NOMO-1 treated with dmso at 0.1 percent for 144 hours (cell line): ENCODE data around the gene ALPK1.
A peak's percentile ranks its signal among the peaks of the same experiment; 100 is the strongest.
"Not testable (repeated sequence)": the region's sequence is repeated elsewhere in the genome, so short reads cannot be mapped to it uniquely, and the experiment has no call there.

Source experiments
- DNase-seq: peaks from one replicate; lab custom pipeline; 2025; ENCODE audit not compliant: unreplicated experiment; lab: John Stamatoyannopoulos, UW

ALPK1 gene

DNA sequence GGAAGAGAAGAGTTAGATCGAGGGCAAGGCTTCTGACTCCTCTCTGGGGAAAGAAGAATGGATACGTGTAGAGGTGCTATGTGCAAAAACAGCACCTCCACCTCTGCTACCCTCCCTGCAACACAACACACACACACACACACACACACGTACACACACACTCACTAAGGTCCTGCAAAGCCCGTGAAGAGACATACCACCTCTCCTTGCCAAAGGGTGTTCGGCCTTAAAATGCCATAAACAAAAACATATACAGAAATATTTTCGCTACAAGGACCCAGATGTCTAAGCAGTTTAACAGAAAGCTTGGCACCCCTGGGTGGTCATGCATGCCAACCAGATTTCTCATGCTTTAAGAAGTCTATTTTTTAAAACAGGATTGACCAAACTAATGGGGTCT is 13.0 kb upstream of the ALPK1 start:
- DNase-seq: no peak

DNA sequence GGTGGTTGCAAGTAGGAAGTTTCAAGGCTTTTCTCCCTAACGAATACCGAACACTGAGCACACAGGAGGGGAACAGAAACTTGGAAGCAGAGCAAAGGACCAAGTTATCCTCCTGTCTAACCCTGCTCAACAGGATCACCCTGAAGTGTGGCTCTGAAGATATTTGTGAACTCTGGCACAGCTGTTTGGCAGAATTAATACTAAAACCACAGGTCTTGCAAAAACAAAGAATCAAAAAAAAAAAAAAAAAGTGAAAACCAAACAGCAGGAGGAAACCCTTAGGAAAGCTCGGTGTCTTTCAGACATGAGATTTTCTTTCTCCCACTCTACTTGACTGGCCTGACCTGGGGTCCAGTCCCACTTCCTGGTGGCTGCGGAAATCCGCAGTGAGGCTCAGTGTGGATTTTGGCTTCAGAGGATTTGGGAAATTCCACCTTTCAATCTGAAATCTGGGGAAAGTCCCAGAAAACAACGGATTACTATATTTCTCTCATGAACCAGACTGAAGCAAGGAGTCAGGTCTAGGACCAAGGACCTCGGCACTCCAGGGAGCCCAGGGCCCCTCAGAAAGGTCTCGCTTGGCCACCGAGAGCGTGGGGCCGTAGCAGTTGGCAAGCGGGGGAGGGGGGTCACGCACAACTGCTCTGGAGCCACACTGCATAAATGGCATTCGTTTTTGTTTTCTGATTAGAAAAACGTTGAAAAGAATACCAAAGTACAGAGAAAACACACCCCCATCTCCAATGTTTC is 12.3 kb upstream of the ALPK1 start:
- DNase-seq: no peak

DNA sequence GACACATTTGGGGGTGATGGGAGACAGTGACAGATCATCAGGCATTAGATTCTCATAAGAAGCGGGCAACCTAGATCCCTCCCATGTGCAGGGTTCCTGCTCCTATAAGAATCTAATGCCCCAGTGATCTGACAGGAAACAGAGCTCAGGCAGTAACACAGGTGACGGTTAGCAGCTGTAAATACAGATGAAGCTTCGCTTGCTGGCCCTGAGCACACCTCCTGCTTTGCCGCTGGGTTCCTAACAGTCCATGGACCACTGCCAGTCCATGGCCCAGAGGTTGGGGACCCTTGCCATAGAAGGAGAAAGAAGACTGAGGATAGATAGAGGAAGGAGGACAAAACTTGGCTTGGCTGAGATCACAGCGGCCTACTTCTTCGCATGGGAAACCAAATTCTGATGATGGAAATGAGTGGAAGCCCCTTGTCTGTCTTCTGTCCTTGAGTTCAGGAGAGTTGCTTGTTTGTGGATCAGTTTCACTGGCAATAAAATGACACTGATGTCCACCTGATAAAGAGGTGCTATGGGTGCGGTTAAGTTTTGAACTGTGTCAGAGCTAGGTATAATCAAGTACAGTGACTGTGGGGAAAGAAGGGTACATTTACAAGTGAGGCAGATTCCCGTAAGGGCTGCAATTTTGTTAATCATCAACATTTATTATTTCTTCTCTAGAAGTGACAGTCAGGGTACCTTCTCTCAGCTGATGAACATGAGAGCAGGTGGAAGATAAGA is 9.7 kb upstream of the ALPK1 start:
- DNase-seq: no peak

DNA sequence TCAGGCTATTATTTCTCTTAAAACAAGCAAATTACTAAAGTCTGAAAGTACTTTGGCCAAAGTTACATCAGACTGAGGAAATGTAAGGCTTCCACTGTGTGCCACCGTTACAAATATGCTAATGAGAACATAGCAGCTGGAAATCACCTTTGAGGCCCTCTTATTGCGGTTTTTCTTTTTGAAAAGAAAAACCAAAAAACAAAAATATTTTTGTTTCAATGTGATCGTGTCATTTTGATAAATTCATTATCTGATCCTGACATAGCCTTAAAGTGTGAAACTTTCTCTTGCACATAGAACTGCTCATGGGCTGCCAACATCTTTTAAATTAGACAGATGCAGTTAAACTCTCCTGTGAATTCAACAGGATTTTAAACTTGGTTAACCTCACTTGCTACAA is 8.7 kb upstream of the ALPK1 start:
- DNase-seq: no peak

DNA sequence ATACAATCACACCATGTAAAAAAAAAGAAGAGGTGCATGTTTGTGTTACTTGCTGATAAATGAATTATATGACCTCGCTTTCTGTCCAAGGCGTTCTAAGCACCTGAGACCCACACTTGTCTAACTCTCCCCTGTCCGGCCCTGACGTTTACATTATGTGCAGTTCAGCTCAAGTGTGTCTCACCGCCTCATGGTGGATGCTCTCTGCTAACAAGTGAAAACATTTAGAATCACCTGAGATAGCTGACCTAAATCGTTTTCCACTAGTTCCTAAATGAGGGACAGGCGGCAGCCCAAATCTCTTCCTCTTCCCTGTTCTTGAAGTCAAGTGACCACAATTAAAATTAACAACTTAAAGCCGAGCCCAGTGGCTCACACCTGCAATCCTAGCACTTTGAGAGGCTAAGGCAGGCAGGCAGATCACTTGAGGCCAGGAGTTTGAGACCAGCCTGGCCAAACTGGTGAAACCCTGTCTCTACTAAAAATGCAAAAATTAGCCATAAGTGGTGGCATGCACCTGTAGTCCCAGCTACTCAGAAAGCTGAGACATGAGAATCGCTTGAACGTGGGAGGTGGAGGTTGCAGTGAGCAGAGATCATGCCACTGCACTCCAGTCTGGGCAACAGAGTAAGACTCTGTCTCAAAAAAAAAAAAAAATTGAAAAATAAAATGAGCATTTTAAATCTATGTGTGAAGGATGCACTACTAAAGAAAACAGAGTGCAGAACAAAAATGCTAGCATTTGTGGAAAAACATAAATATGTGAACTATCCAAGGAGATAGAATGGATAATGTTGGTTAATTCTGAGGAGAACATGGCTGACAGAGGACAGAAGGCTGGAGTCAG is 7.5 kb upstream of the ALPK1 start:
- no peak for DNase-seq

DNA sequence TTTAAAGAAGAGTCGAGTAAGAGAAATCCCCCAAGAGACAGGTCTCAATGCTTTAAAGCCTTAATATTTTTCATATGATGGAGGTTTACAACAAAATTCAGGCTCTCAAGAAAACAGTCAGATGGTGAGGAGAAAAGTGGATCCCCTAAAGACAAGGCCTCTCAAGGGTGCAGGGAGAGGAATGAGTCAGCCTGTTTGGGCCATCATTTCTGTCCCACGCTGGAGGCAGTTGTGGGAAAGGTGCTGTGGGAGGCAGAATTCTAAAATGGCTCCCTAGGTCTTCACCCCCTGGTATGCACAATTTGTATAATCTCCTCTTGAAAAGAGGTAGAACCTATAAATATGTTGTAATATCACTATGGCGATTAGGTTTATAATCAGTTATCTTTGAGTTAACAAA is 6.8 kb upstream of the ALPK1 start:
- no peak for DNase-seq

DNA sequence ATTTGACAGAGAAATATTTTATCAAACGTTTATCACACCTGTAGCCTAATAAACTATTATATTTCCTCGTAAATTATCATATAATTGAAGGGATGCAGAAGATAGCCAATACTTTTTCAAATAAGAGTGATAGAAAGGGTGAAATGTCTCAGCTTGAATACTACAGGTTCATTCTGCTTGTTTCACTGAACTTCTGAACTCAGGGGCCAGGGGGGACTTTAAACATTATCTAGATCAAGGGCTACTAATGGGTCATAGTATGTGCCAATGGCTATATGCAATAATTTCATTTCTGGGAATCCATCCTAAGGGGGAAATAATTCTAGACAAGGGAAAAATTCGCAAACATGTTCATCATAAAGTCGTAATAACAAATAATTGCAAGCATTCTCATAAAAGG is 2.6 kb downstream of the ALPK1 start:
- DNase-seq: no peak

DNA sequence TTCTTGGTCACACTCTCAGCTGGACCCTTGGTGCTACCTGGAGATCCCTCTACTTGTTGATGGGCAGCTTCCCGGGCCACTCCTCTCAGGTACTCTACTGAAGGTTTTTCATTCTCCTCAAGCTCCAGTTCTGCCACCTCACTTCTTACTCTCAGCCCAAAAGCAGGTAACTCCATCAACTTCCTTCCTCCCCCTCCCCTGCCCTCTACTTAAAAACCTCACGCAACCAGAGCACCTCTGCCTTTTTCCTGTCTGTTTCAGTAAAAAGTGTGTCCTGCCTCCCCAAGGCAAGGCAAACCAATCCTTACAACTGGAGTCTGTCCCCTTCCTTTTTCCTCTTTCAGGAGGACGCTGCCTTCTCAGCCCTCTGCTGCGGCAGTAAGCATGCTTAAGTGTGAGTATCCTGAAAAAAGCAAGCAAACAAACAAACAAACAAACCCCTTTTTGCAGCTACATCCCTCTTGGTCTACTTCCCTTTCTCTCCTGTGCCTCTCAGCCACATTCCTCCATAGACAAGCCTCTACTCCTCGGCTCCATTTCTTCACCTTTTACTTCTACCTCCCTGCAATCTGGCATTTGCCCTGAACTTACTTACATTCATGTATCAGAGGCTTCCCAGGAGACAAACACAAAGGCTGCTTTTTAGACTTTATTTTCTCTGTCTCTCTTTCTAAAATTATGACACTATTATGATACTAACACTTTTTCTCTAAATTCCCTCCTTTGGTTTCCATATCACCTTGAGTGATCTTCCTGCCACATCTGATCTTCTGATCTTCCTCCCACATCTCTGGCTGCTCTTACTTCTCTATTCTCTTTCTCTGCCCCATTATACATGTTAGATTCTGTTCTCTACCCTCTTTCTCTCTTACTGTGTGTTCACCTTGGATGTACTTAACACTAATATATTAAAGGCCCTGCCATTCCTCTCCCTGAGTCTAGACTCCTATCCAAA is 5.4 kb downstream of the ALPK1 start:
- no peak for DNase-seq

DNA sequence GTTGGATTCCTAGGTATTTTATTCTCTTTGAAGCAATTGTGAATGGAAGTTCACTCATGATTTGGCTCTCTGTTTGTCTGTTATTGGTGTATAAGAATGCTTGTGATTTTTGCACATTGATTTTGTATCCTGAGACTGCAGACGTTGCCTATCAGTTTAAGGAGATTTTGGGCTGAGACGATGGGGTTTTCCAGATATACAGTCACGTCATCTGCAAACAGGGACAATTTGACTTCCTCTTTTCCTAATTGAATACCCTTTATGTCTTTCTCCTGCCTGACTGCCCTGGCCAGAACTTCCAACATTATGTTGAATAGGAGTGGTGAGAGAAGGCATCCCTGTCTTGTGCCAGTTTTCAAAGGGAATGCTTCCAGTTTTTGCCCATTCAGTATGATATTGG is 8.3 kb downstream of the ALPK1 start:
- DNase-seq: not testable (repeated sequence)

DNA sequence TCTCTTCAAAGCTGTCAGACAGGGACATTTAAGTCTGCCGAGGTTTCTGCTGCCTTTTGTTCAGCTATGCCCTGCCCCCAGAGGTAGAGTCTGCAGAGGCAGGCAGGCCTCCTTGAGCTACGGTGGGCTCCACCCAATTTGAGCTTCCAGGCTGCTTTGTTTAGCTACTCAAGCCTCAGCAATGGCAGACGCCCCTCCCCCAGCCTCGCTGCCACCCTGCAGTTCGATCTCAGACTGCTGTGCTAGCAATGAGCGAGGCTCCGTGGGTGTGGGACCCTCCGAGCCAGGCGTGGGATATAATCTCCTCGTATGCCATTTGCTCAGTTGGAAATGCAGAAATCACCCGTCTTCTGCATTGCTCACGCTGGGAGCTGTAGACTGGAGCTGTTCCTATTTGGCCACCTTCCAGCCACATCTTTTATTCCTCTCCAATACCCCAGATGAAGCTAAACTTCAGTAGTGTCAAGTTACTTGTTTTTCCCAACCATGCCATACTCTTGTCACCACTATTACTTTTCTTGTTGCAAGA is 12.2 kb downstream of the ALPK1 start:
- DNase-seq: not testable (repeated sequence)

DNA sequence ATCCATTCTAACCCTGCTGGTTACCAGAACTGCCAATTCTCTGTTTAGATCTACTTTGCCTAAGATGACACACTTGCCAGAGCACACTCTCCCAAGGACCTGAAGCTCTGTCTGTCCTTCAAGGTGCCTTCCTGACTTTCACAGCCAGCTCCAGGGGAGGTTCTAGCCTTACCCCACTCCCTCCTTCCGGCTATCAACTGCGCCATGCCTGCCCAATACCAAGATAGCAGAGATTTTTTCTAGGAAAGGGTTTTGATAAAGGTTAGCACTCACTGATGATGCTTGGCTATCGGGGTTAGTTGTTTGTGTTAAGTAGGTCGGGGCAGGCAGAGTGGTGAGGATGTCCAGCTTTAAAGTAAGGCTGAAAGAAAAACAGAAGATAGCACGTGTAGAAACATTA is 14.3 kb downstream of the ALPK1 start:
- no peak for DNase-seq

DNA sequence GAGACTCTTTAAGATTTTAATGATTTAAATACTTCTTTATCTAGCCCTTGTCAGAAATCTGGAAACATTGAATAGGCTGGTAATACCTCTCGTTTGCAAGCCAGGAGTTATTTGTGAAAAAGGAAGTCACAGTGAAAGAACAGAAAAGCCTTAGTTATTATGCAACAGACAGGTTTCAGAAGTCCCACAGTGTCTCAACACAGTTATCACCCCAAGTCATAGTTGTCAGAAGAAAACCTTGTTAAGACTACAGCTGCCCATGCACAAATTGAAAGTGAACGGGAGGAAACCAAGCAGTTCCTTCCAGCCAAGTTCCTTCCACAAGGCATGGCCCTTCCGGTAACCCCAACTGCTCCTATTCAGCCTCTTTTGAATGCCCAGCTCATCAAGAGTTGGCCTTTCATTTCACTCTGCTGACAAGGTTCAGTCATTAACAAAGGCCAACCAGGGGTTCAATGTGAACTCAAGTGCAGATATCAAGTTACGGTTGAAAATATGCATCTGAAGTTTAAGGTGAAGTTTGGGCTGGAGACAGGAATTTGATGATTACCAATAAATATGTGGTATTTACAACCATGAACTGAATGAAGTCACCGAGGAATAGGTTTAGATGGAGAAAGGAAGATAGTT is 15.6 kb downstream of the ALPK1 start:
- peak; percentile 50 for DNase-seq

DNA sequence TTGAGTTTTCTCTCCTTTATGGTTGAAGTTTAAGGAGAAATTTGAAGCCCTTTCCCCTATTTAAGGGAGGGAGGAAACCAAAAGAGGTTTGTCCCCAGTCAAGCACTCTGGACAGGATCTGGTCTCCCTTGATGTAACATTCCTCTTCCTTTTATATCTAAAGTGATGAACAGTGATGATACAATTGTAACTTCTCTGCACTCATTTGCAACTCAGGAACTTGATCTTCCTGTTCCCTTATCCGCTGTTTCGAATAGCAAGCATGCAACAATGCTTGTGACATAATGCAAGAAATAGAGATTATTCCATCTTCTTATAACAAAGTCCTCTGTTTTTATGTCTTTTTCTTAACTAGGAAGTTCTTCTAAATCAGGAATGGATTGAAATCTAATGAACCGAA is 18.3 kb downstream of the ALPK1 start:
- DNase-seq: no peak

DNA sequence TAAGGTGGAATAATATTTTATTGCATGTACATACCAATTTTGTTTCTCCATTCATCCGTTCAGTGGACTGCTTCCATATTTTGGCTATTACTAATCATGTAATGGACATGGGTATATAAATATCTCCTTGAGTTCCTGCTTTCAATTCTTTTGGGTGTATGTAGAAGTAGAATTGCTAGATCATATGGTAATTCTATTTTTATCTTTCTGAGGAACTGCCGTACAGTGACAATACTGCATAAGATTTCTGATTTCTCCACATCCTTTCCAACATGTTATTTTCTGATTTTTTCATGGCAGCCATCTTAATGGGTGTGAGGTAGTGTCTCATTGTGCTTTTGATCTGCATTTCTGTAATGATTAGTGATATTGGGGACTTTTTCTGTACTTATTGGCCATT is 19.2 kb downstream of the ALPK1 start:
- DNase-seq: peak; percentile 38

DNA sequence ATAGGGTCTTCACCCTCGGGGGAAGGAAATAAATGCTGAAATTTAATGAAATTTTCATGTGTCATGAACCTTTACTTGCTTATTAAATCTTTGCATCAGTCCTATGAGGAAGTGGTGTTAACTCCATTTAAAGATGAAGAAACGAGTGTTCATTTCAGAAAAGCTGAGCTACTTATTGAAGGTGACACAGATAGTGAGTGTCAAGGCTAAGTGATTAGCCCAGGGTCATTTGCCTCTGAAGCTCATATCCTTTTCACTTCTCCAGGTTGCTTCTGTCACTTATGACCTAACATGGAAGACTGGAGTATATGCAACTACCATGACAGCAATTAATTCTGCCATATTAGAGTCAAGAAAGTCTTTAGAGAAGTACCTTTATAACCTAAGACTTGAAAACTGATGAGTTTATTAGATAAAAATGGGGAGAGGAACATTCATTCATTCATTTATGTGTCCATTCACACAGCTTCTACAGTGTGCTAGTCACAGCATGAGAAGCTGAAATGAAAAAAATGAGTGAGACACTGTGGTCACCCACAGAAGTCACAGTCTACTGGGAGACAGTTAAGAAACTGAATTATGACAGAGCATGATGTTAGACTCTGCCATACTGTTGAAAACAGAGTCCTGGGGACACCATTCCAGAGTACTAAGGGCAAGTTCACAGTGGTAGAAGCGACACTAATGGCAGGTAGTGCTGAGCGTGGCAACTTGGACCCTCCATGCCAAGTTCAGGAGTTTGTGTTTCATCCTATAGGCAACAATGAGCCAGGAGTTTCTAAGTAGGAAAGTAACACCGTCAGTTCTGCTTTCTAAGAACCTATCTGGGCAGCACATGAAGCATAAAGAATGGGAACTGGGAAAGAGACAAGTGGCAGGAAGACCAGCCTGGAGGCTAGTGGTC is 21.3 kb downstream of the ALPK1 start:
- DNase-seq: no peak

DNA sequence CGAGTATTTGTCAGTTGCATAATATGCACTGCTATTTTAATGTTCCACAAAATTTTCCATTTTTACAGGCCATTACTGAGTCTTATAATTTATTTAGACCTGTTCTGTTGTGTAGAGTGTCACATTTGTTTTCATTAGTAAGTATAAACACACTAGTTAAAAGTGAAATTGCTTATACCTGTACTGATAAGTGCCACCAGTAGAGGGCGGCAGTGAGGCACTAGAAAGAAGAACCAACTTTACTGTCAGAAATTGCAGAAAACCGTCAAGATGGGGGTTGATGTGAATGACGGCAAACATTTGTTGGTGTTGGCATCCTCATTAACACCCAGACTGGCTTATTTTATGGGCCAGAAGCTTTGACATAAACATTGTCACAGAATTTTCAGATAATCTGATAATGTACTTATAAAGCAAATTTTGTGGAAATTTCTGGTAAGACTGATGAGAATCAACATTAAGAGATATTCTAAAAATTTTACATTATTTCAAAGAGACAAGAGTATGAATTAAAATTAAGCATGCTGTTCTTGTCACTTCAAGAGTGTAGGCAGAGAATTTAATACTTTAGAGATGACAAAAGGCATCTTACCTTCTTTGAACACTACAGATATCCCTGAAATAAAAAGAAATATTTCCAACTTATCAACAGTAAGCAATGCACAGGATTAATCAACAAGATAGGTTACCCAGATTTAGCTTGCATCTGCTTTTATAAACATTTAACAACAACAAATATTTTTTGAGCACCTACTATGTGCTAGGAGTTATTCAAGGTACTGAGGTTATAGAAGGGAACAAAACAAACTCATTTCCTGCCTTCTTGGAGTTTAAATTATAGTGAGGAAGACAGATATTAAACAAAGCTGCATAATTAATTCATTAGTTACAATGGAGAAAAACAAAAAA is 24.9 kb downstream of the ALPK1 start:
- DNase-seq: no peak

DNA sequence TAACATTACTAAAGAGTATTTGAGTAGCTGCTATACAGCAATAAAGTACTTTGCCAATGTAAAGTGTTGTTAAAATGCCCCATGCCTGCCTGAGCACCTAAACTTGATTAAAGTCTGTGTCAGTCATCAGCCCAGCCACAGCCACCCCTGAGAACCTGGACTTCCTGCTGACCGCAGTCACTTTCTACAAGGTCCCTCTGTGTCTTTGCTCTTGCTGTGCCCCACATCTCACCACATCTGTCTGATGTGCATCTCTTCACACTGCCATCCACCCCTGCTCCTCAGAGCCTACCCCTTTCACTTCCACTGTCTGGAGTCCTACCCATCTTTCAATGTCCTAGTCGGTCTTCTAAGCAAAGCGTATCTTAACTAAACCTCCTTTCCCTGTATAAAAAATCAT is 25.7 kb downstream of the ALPK1 start:
- no peak for DNase-seq

DNA sequence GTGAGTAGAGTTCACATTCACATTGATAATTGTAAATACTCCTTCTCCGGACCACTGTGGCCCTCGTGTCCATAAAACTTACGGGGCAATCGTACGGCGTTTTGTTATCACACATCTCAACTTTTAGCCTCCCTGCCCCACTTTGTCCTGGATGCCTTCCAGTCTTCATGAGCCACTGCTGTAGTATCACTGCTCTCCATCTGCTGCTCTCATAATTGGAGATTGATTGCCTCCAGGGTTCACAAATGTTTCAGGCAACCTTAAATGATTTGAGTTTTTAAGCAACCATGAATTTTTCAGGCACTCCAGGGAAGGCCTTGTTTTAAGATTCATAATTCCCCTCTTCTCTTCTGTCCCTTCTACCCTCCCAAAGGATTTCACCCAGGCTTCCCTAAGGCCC is 28.4 kb downstream of the ALPK1 start:
- no peak for DNase-seq
